Measurements from ENCODE around the gene INPP5D.

The INPP5D gene

DNA sequence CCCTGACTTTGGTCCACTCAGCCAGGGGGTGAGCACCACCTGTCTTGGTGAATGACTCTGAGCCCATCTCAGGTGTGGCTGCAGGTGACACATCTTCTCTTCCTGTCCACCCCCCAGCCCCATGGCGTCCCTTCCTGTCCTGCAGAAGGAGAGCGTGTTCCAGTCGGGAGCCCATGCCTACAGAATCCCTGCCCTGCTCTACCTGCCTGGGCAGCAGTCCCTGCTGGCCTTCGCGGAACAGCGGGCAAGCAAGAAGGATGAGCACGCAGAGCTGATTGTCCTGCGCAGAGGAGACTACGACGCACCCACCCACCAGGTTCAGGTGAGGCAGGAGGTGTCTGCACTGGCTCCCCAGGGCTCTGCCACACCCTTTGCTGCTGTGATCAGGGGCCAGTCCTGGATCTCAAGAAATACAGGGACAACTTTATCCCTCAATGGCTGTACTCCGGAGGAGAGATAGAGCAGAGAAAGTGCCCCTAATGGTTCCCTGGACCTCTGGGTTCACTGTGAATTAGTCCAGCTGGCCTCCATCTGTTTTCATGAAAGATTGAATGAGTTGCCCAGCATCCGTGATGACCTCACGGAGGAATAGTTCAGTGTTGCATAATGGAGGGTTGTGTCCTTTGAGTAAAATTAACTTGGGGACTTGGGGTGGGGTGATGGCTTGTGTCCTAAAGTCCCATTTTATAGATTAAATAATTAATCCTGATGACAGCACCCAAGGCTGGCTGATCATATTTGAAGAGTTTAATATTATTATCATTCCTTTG lies 27.4 kb upstream of the INPP5D start, which contains the start of gene NEU2:
Gene NEU2 (plus strand): TSS at position 122 of the 770 bp plus-strand sequence. CDS start 0 bp downstream, at position 122.
- no peak for DNase-seq

- DNase-seq = no peak
These were observed 26.5 kb upstream of the INPP5D start for GRCh38 chr2:233033672-233034071.

DNA sequence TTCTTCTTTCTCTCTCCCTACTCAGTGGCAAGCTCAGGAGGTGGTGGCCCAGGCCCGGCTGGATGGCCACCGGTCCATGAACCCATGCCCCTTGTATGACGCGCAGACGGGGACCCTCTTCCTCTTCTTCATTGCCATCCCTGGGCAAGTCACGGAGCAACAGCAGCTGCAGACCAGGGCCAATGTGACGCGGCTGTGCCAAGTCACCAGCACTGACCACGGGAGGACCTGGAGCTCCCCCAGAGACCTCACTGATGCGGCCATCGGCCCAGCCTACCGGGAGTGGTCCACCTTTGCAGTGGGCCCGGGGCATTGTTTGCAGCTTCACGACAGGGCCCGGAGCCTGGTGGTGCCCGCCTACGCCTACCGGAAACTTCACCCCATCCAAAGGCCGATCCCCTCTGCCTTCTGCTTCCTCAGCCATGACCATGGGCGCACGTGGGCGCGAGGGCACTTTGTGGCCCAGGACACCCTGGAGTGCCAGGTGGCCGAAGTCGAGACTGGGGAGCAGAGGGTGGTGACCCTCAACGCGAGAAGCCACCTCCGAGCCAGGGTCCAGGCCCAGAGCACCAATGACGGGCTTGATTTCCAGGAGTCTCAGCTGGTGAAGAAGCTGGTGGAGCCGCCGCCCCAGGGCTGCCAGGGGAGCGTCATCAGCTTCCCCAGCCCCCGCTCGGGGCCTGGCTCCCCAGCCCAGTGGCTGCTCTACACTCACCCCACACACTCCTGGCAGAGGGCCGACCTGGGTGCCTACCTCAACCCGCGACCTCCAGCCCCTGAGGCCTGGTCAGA lies 25.9 kb upstream of the INPP5D start:
- DNase-seq = no peak

GRCh38 chr2:233035426-233036161 lies 24.5 kb upstream of the INPP5D start:
- no peak for DNase-seq

- DNase-seq = no peak
These were observed 23.8 kb upstream of the INPP5D start for GRCh38 chr2:233036162-233036838.

DNA sequence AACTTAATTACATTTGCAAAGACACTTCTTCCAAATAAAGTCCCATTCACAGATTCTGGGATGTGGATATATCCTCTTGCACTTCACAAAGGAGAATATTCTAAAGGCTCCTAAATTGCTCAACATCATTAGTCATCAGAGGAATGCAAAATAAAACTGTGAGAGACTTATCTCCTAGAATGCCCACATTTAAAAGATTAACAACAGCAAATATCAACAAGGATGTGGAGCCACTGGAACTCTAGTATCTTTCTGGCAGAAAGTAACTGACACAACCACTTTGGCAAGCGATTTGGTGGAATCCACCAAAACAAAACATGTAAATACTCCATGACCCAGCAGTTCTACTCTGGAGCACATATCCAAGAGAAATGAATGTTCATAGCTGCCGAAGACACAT lies 23.1 kb upstream of the INPP5D start:
- no peak for DNase-seq

- DNase-seq = no peak
These were observed 20.8 kb upstream of the INPP5D start for GRCh38 chr2:233039212-233039845.

DNA sequence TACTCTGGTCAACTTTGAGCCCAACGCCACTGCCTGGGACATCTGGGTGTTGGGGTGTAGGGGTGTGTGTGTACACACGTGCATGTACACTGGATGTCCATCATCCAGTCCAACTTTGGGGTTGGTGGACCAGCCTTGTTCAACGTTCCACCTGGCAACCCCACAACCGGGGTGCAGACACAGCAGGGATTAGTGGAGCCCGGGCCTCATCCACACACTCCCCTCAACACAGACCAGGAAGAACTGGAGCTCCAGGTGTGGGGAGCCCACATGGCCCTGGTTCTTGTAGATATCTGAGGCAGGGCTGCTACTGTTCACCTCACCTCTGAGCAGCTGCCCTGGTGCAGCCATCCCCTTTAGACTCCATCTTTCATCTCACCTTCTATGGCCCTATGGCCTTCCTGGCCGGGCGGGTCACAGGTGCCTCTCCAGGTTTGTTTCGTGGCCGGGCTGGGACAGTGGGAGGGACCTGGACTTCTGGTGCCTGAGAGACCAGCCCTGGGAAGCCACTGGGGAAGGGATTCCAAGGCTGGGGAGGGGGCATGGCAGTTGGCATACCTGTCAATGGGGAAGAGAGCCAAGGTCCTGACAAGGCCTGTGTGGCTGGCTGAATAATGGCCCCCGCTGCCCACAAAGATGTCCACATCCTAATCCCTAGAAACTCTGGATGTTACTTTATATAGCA lies 20.2 kb upstream of the INPP5D start:
- no peak for DNase-seq

DNA sequence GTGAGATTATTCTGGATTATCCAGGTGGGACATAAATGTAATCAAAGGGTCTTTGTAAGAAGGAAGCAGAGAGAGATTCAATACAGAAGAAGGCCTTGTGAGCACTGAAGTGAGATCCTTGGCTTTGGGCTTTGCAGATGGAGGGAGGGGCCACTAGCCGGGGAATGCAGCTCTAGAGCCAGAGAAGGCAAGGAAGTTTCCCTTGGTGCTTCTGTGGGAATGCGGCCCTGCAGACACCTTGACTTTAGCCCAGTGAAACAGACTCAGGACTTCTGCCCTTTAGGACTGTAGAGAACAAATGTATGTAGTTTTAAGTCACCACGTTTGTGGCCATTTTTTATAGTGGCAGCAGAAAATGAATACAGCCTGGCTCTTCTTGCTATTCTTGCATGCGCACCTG lies 19.6 kb upstream of the INPP5D start:
- DNase-seq = no peak

- DNase-seq = no peak
These were observed 18.3 kb upstream of the INPP5D start for GRCh38 chr2:233041722-233042323.

GRCh38 chr2:233042549-233042948 lies 17.6 kb upstream of the INPP5D start:
- no peak for DNase-seq

DNA sequence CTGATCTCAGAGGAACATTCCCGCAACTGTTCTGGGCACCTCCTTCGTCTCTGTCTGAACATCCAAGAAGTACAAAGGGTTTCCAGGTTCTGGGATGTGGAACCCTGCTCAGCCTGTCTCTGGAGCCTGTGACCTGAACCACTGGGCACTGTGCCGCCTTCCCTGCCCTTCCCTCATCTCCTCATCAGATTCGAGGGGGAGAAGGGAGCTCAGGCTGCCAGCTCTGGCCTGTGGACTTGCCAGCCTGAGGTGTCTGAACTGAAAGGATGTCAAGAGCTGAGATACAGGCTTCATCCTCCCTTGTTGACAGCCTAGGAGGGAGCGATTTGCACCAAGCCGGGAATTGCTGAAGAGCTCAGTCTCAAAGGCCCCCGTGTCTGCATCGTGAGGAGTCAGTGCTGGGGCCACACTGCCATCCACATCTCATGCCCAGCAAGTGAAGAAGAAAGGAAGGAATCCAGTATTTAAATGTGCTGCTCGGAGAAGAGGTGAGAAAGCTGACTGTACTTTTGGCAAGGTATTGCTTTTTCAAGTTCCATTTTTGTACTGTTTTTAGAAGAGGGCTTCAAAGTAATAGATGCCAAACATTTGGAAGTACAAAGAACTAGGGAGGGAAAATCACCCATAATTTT lies 15.1 kb upstream of the INPP5D start:
- DNase-seq = no peak

GRCh38 chr2:233047206-233047605 lies 12.9 kb upstream of the INPP5D start:
- no peak for DNase-seq

DNA sequence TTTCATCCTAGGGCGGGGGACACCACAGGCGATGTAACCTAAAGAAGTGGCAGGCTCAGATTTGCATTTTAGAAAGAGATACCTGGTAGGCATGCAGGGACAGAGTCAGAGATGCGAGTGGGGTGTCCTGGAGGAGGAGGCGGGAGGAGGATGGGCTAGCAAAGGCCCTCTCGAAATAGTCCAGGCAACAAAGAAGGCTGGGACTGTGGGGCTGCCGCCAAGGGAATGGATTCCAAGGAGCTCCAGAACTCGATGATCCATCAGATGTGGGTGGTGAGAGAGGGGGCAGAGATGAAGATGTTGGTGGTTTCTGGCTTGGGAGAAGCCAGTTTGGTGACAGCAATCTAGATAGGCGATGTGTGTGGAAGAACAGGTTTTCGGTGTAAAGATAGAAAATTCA lies 12.5 kb upstream of the INPP5D start:
- DNase-seq = peak in 7 of 56 donors; percentile 10 to 61 (median 39)

GRCh38 chr2:233048569-233049193 lies 11.5 kb upstream of the INPP5D start:
- DNase-seq = no peak

DNA sequence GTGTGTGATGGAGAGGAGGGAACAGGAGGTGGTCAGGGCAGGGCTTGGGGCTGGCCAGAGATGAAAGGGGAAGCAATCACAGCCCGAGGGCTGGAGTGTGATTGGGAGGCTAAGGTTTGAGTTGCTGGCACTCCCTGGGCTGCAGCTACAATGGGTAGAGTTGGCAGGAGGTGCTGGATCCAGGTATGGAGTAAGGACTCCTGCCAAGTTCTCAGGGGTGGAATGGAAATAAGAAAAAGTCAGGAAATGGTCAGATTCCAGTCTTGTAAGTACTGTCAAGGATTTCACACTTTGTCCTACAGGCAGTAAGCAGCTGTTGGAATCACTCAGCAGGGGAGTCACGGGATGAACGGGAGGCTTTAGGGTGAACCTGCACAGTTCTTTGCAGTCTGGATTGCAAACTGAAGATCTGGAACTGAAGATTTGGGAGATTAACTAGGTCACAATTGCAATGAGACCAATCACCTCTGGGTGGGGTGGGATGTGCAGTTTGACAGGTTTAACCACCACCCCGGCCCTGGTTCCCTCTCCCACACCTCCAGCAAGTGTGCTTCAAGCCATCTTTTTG lies 10.9 kb upstream of the INPP5D start:
- no peak for DNase-seq

GRCh38 chr2:233051241-233052149 lies 8.6 kb upstream of the INPP5D start:
- no peak for DNase-seq
